ENCODE measurements around the gene KCNIP1.

KCNIP1 gene

GRCh38 chr5:170479484-170479883 is 24.3 kb upstream of the KCNIP1 start:
- no peak for DNase-seq (ENCODE audit: low spot score)
- Histone ChIP-seq H3K27me3 (ENCODE audit: control insufficient read depth in 3 of 3, insufficient read depth in 3 of 3, low read depth in 1 of 3, low read length in 3 of 3) (peaks cover 0 to 3% (median 0%) of the 10 kb centered on the region in 3 experiments), H3K14ac (ENCODE audit: low read length) (no peak overlapping the region), H3K27ac (replicated peaks; ENCODE audit: low read length) (no peak overlapping the region), H3K9me3 (replicated peaks in 1 of 2; ENCODE audit: control insufficient read depth in 2 of 2, insufficient read depth in 1 of 2, low read depth in 1 of 2, low read length in 2 of 2) (no peaks in the 10 kb centered on the region), H3K36me3 (replicated peaks in 1 of 2; ENCODE audit: control insufficient read depth in 2 of 2, insufficient read depth in 2 of 2, low read length in 2 of 2) (no peaks in the 10 kb centered on the region), H3K4me1 (ENCODE audit: control insufficient read depth in 2 of 2, insufficient read depth in 1 of 2, low read depth in 1 of 2, low read length in 2 of 2) (peaks cover 6 to 12% of the 10 kb centered on the region in 2 donors), H2AFZ (ENCODE audit: low read length) (no peak overlapping the region), H3K18ac (ENCODE audit: low read length) (no peak overlapping the region), H3K4me2 (ENCODE audit: insufficient read depth, low read length, poor library complexity, severe bottlenecking) (no peak overlapping the region), H3K9ac (ENCODE audit: low read depth, low read length, poor library complexity) (no peak overlapping the region), H3K4ac (ENCODE audit: low read length) (no peak overlapping the region), H4K8ac (ENCODE audit: low read depth, low read length) (no peak overlapping the region), H3K79me1 (ENCODE audit: low read depth, low read length) (no peaks in the 10 kb centered on the region), H3K4me3 (ENCODE audit: low read length in 2 of 2) (no peak overlapping the region), H3K23ac (ENCODE audit: low read depth, low read length, poor library complexity) (no peak overlapping the region), H2BK12ac (ENCODE audit: low read length) (no peak overlapping the region), H2BK15ac (ENCODE audit: low read length) (no peak overlapping the region), H4K91ac (ENCODE audit: low read depth, low read length, poor library complexity) (no peak overlapping the region), H2AK5ac (ENCODE audit: low read depth, low read length) (no peak overlapping the region), H2BK5ac (ENCODE audit: low read length) (no peak overlapping the region), H2BK120ac (ENCODE audit: low read depth, low read length) (no peak overlapping the region)
- WGBS, 2 donors (ENCODE audit: extremely low coverage in 2 of 2, insufficient read length in 2 of 2, insufficient replicate concordance in 1 of 2): 100% methylated on average over 2 of the region's 4 CpGs

GRCh38 chr5:170480260-170480659 is 23.6 kb upstream of the KCNIP1 start:
- Histone ChIP-seq H3K27me3 (ENCODE audit: control insufficient read depth in 3 of 3, insufficient read depth in 3 of 3, low read depth in 1 of 3, low read length in 3 of 3) (peaks cover 0 to 3% (median 0%) of the 10 kb centered on the region in 3 experiments), H3K79me1 (ENCODE audit: low read depth, low read length) (no peaks in the 10 kb centered on the region), H2AK5ac (ENCODE audit: low read depth, low read length) (no peak overlapping the region), H3K4ac (ENCODE audit: low read length) (no peak overlapping the region), H2BK12ac (ENCODE audit: low read length) (no peak overlapping the region), H2BK5ac (ENCODE audit: low read length) (no peak overlapping the region), H3K4me1 (ENCODE audit: control insufficient read depth in 2 of 2, insufficient read depth in 1 of 2, low read depth in 1 of 2, low read length in 2 of 2) (peaks cover 6 to 10% of the 10 kb centered on the region in 2 donors), H3K27ac (replicated peaks; ENCODE audit: low read length) (no peak overlapping the region), H3K9ac (ENCODE audit: low read depth, low read length, poor library complexity) (no peak overlapping the region), H3K4me2 (ENCODE audit: insufficient read depth, low read length, poor library complexity, severe bottlenecking) (no peak overlapping the region), H3K36me3 (replicated peaks in 1 of 2; ENCODE audit: control insufficient read depth in 2 of 2, insufficient read depth in 2 of 2, low read length in 2 of 2) (no peaks in the 10 kb centered on the region), H2BK120ac (ENCODE audit: low read depth, low read length) (no peak overlapping the region), H3K9me3 (replicated peaks in 1 of 2; ENCODE audit: control insufficient read depth in 2 of 2, insufficient read depth in 1 of 2, low read depth in 1 of 2, low read length in 2 of 2) (no peaks in the 10 kb centered on the region), H4K8ac (ENCODE audit: low read depth, low read length) (no peak overlapping the region), H2BK15ac (ENCODE audit: low read length) (no peak overlapping the region), H3K23ac (ENCODE audit: low read depth, low read length, poor library complexity) (no peak overlapping the region), H3K4me3 (ENCODE audit: low read length in 2 of 2) (no peak overlapping the region), H2AFZ (ENCODE audit: low read length) (no peak overlapping the region), H4K91ac (ENCODE audit: low read depth, low read length, poor library complexity) (no peak overlapping the region), H3K14ac (ENCODE audit: low read length) (no peak overlapping the region), H3K18ac (ENCODE audit: low read length) (no peak overlapping the region)
- no CpG with 5 or more reads among the region's 5 CpGs for WGBS, 2 donors (ENCODE audit: extremely low coverage in 2 of 2, insufficient read length in 2 of 2, insufficient replicate concordance in 1 of 2)
- DNase-seq (ENCODE audit: low spot score): no peak

GRCh38 chr5:170481849-170482248 is 22.0 kb upstream of the KCNIP1 start:
- Histone ChIP-seq H3K18ac (ENCODE audit: low read length) (no peak overlapping the region), H3K4me2 (ENCODE audit: insufficient read depth, low read length, poor library complexity, severe bottlenecking) (no peak overlapping the region), H3K9ac (ENCODE audit: low read depth, low read length, poor library complexity) (no peak overlapping the region), H3K23ac (ENCODE audit: low read depth, low read length, poor library complexity) (no peak overlapping the region), H3K14ac (ENCODE audit: low read length) (no peak overlapping the region), H2BK5ac (ENCODE audit: low read length) (no peak overlapping the region), H2BK12ac (ENCODE audit: low read length) (no peak overlapping the region), H3K79me1 (ENCODE audit: low read depth, low read length) (no peaks in the 10 kb centered on the region), H3K27ac (replicated peaks; ENCODE audit: low read length) (no peak overlapping the region), H3K27me3 (ENCODE audit: control insufficient read depth in 3 of 3, insufficient read depth in 3 of 3, low read depth in 1 of 3, low read length in 3 of 3) (peaks cover 0 to 3% (median 0%) of the 10 kb centered on the region in 3 experiments), H3K4me3 (ENCODE audit: low read length in 2 of 2) (no peak overlapping the region), H2BK15ac (ENCODE audit: low read length) (no peak overlapping the region), H2AK5ac (ENCODE audit: low read depth, low read length) (no peak overlapping the region), H2BK120ac (ENCODE audit: low read depth, low read length) (no peak overlapping the region), H3K9me3 (replicated peaks in 1 of 2; ENCODE audit: control insufficient read depth in 2 of 2, insufficient read depth in 1 of 2, low read depth in 1 of 2, low read length in 2 of 2) (no peaks in the 10 kb centered on the region), H4K8ac (ENCODE audit: low read depth, low read length) (no peak overlapping the region), H3K4me1 (ENCODE audit: control insufficient read depth in 2 of 2, insufficient read depth in 1 of 2, low read depth in 1 of 2, low read length in 2 of 2) (peaks cover 6 to 8% of the 10 kb centered on the region in 2 donors), H4K91ac (ENCODE audit: low read depth, low read length, poor library complexity) (no peak overlapping the region), H3K4ac (ENCODE audit: low read length) (no peak overlapping the region), H2AFZ (ENCODE audit: low read length) (no peak overlapping the region), H3K36me3 (replicated peaks in 1 of 2; ENCODE audit: control insufficient read depth in 2 of 2, insufficient read depth in 2 of 2, low read length in 2 of 2) (no peaks in the 10 kb centered on the region)
- no CpG with 5 or more reads among the region's 2 CpGs for WGBS, 2 donors (ENCODE audit: extremely low coverage in 2 of 2, insufficient read length in 2 of 2, insufficient replicate concordance in 1 of 2)
- no peak for DNase-seq (ENCODE audit: low spot score)

GRCh38 chr5:170482511-170482910 is 21.3 kb upstream of the KCNIP1 start:
- H2BK5ac ChIP-seq (ENCODE audit: low read length): no peak overlapping the region

More at GRCh38 chr5:170482511-170482910, 21.3 kb upstream of the KCNIP1 start:
- Histone ChIP-seq H3K23ac (ENCODE audit: low read depth, low read length, poor library complexity) (no peak overlapping the region), H3K9me3 (replicated peaks in 1 of 2; ENCODE audit: control insufficient read depth in 2 of 2, insufficient read depth in 1 of 2, low read depth in 1 of 2, low read length in 2 of 2) (no peaks in the 10 kb centered on the region), H3K36me3 (replicated peaks in 1 of 2; ENCODE audit: control insufficient read depth in 2 of 2, insufficient read depth in 2 of 2, low read length in 2 of 2) (no peaks in the 10 kb centered on the region), H2BK12ac (ENCODE audit: low read length) (no peak overlapping the region), H4K8ac (ENCODE audit: low read depth, low read length) (no peak overlapping the region), H3K9ac (ENCODE audit: low read depth, low read length, poor library complexity) (no peak overlapping the region), H3K27ac (replicated peaks; ENCODE audit: low read length) (no peak overlapping the region), H3K4me1 (ENCODE audit: control insufficient read depth in 2 of 2, insufficient read depth in 1 of 2, low read depth in 1 of 2, low read length in 2 of 2) (peaks cover 6 to 8% of the 10 kb centered on the region in 2 donors), H3K14ac (ENCODE audit: low read length) (no peak overlapping the region), H2BK120ac (ENCODE audit: low read depth, low read length) (no peak overlapping the region), H3K18ac (ENCODE audit: low read length) (no peak overlapping the region), H2AFZ (ENCODE audit: low read length) (no peak overlapping the region), H3K4me3 (ENCODE audit: low read length in 2 of 2) (no peak overlapping the region), H3K27me3 (ENCODE audit: control insufficient read depth in 3 of 3, insufficient read depth in 3 of 3, low read depth in 1 of 3, low read length in 3 of 3) (peaks cover 0 to 3% (median 0%) of the 10 kb centered on the region in 3 experiments), H4K91ac (ENCODE audit: low read depth, low read length, poor library complexity) (no peak overlapping the region), H3K4ac (ENCODE audit: low read length) (no peak overlapping the region), H2AK5ac (ENCODE audit: low read depth, low read length) (no peak overlapping the region), H3K4me2 (ENCODE audit: insufficient read depth, low read length, poor library complexity, severe bottlenecking) (no peak overlapping the region), H2BK15ac (ENCODE audit: low read length) (no peak overlapping the region), H3K79me1 (ENCODE audit: low read depth, low read length) (no peaks in the 10 kb centered on the region)
- no CpG with 5 or more reads among the region's 4 CpGs for WGBS, 2 donors (ENCODE audit: extremely low coverage in 2 of 2, insufficient read length in 2 of 2, insufficient replicate concordance in 1 of 2)
- no peak for DNase-seq (ENCODE audit: low spot score)

Data from neuronal stem cell (in vitro differentiated cells).